ENCODE data around the gene CCDC85C.
"Not testable (repeated sequence)": the region's sequence is repeated elsewhere in the genome, so short reads cannot be mapped to it uniquely, and the experiment has no call there.

The CCDC85C gene

DNA sequence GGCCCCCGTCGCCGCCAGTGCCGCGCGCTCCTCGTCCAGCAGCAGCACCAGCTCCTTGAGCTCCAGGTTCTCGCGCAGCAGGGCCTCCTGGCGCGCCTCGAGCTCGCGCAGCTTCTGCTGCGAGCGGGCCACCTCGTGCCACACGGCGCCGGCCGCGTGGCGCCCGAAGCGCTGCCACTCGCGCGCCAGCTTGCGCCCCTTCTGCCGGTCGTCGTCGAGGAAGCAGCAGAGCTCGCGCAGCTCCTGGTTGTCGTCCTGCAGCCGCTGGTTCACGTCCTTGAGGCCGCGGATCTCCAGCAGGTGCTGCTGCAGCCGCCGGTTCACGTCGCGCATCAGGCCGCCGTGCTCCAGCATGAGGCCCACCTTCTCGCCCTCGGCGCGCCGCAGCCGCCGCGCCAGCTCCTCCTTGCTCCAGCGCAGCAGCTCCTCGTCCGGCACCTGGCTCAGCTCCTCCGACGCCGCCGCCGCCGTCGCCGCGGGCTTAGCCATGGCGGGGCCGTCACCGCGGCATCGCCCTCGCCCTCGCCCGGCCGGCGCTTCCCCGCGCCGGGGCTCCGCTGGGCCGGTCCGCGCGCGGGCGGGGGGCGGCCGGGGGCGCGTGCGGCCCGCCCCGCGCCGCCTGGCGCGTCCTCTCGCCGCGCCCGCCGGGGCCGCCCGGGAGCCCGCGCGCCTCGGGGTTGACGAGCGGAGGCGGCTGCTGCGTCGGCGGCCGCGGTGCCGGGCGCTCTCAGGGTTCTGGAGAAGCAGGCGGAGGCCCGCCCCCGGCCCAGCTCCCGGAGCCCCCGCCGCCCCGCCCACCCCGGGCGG lies at the start of gene CCDC85C:
TSS of gene CCDC85C (minus strand) at position 737 of the 807 bp plus-strand sequence. CDS start at position 489, 248 bp downstream.
- no peak for DNase-seq

DNA sequence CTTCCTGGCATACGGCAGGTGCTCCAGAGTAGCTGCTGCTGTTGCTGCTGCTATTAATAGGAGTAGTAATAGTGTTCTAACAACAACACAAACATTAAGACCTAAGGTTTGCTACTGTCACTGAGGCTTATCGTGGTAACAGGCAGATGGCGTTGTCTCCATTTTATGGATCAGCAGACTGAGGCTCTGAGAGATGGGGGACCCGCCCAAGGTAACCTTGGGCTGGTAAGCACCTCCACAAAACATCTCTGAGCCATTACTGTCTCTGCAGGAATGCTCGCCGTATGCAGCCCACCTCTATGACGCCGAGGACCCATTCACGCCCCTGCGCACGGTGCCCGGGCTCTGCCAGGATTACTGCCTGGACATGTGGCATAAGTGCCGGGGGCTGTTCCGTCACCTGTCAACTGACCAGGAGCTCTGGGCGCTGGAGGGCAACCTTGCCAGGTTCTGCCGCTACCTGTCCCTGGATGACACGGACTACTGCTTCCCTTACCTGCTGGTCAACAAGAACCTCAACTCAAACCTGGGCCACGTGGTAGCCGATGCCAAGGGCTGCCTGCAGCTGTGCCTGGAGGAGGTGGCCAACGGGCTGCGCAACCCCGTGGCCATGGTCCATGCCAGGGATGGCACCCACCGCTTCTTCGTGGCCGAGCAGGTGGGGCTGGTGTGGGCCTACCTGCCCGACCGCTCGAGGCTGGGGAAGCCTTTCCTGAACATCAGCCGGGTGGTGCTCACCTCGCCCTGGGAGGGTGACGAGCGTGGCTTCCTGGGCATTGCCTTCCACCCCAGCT lies 48.1 kb upstream of the CCDC85C start:
- DNase-seq, result no peak

DNA sequence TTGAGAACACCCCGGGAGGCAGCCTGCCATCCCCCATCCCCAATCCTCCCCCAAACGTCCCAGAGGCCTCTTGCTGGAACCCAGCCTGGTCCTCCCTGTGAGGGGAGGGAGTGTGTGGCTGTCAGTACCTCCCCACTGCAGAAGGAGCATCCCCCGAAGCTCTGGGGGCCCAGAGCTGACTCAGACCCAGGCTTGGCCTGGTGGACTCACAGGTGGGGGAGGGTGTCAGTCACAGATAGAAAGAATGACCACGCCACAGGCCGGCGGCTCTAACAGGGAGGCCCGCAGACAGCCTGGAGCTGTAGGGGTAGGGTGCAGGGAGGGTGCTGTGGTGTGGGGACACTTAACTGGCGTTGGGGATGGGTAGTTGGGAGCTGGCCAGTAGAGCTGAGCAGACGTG lies 46.2 kb upstream of the CCDC85C start:
- no peak for DNase-seq

DNA sequence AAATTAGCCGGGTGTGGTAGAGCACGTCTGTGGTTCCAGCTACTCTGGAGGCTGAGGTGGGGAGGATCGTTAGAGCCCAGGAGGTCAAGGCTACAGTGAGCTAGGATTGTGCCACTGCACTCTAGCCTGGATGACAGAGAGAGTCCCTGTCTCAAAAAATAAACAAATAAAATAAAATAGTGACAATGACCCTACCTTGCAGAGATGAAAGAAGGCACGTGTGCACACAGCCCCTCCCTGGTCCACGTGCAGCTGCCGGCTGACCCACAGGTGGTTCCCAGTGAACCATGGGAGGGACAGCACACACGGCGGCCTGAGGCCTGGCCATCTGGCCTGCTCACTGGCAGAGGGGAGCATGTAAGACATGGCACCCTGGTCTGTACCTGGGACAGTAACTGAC lies 45.6 kb upstream of the CCDC85C start:
- DNase-seq, result no peak

DNA sequence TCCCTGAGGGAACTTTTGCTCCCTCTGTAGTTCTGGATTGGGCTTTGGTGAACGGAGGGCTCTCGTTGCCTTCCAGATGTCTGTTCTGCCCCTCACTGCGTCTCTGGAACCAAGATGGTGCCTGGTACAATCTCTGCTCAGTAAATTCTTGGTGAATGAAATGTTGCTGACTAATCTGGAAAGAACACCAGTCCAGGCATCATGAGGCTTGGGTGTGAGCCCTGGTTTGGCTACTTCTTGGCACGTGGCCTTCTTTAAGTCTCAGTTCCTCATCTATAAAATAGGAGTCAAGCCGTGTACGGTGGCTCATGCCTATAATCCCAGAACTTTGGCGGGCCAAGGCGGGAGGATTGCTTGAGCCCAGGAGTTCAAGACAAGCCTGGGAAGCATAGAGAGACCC lies 45.2 kb upstream of the CCDC85C start:
- DNase-seq, result no peak

DNA sequence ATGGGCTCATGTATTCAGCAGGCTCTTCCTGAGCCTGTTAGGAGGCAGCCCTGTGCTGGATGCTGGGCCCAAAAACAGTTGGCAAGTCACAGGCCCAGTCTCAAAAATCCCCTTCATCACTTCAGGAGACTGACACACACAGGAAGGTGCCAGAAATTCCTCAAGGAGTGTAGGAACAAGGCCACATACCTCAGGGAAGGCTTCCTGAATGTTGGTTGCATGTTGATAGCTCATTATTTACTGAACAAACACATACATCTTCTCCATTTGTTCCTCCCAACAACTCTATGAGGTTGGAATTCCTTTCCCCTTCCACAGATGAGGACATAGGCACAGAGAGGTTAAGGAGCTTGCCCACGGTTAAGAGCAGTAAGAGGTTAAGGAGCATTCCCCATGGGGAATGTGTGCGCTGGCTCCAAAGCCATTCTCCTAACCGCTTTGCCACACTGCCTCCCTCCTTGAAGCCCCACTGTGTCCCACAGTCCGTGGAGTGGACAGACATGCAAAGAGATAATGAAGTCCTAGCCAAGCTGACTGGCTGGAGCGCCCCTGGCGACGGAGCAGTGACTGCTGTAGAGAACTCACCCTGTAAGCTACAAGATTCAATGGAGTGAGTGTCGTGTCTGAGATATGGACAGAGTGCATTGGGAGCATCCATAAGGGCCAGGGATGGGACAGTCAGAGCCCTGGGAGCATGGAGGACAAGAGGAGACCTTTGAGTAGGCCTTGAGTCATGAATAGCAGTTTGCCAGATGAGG lies 44.2 kb upstream of the CCDC85C start:
- DNase-seq, result no peak

DNA sequence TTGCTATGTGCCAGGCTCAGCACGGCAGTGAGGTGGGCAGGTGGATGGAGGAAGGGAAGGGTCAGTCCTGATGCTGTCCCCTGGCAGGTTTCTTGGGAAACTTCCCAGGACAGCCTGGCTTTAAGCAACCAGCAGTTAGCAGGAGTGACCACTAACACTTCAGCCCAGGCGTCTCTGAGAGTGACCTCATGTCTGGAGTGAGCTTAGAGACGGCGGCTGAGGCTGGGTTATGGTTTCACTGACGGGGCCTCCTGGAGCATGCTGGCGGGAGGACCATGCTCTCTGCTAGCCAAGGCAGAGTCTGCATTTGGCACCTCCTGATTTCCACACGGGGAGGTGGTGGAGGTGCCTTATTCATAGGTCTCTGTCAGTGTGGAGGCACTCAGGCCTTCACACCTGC lies 43.4 kb upstream of the CCDC85C start:
- DNase-seq, result no peak

DNA sequence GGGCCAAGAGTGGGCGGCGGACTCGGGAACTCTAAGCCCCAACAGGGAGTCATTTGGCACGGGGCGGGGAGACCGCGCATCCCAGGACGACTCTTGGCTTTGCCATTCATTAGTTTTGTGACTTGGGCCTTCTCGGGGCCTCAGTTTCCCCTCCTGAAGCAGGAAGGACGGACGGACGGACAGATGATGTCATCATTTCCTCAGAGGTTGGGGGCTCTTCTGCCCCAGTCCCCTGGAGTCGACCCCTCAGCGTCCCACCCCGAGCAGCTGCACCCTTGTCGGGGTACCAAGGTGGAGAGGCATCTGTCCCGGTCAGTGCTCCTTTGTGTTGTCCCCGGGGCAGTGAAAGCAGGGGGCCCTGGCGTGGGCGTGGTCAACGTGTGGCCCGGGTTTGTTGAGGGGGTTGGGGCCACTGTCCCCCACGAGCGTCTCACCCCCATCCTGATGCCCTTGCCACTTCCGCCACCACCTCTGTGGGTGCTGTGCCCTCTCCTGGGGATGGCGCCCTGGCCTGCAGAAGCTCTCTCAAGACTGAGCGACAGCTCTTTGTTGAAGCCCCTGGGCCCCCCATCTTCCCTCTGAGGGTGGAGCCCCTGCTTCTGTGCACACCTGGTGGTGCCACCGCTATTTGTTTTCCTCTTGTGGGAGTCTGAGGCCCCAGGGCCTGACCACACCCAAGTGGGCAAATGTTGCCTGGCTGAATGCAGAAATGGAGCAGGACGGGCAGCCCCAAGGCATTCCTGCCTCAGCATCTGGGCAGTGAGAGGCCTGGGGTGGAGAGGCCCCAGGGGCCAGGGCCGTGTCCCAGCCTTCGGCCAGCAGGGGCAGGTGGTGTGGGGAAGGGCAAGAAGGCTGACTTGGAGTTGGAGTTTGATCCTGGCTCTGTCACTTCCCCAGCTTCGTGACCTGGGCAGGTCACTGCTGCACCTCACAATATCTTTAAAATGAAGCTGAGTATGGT lies 41.8 kb upstream of the CCDC85C start:
- no peak for DNase-seq

DNA sequence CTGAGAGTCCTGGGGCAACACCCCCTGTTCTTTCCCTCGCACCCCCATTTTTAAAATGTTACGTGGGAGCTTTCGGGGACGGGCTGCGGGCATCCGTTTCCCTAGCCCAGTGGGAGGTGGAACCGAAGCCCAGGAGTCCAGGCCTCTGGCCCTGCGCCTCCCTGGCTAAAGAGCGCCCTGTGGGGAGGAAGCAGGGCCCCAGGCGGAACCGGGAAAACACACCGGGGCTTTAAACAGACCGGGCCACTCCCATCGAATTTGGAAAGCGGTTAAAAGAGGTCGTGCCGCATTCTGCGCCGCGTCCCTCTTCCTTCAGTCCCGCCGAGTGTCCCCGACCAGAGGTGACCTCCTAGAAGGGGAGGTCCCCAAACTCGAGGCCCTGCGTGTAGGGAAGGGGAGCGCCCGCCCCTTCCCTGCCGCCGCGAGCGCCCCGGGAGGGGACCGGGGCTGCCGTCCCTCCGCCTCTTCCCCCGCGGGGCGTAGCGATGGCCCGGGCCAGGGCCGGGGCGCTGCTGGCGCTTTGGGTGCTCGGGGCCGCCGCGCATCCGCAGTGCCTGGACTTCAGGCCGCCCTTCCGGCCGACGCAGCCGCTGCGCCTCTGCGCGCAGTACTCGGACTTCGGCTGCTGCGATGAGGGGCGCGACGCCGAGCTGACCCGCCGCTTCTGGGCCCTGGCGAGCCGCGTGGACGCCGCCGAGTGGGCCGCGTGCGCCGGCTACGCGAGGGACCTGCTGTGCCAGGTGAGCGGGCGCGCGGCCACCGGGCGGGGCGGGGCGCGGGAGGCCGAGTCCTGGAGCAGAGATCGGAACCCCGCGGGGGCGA lies 40.9 kb upstream of the CCDC85C start, which contains the start of gene HHIPL1:
TSS of gene HHIPL1 (plus strand) at position 407 of the 822 bp plus-strand sequence. CDS start at position 486, 79 bp downstream.
- peak in 1 of 2 donors; percentile 1 for DNase-seq

DNA sequence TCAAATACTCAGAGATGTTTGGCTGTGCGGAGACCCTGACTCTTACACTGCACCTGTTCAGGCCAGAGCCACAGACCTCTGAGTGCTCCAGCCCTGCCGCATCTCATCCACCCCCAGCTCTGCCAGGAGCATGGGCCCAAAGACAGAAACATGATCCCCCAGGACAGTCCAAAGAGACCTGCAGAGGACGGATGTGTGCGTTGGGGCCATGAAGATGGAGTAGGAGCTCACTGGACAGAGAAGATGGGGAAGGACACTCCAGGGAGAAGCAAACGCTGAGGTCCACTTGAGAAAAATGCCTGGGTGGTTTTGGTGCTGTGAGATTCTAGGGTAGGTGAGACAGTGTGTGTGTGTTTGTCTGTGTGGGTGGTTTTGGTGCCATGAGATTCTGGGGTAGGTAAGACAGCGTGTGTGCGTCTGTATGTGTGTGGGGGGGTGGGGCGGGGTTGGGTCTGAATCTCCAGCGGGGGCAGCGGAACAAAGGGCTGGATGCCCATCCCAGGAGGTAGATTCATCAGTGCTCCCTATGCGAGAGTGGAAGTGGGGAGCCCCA lies 40.1 kb upstream of the CCDC85C start:
- no peak for DNase-seq

DNA sequence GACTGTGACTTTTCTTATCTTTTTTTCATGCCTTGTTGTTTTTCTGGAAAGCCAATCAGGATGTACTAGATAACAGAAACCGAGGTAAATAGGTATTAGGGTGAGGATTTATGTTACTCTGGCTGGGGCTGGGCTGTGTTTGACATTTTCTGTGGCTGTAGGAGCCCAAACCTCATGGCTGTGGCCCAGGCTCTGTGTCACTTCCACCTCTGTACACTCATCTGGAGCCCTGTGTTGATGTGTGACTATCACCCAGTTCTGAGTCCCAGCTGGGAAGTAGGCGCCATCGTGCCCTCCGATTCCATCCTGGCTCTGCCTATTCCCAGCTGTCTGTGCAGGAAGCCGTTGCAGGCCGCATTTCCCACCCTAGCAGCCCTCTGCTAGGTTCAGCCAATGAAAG lies 39.3 kb upstream of the CCDC85C start:
- no peak for DNase-seq

DNA sequence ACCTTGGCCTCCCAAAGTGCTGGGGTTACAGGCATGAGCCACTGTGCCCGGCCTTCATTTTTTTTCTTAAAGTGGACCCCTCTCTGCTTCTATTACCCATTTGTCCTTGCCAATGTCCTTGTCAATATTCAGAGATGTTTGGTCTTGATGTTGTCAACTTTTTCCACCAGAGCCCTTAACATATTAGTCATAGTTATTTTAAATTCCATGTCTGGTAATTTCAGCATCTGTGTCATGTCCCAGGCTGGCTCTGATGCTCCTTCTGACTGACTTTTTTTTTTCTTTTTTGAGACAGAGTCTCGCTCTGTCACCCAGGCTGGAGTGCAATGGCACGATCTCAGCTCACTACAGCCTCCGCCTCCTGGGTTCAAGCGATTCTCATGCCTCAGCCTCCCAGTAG lies 38.8 kb upstream of the CCDC85C start:
- DNase-seq, result not testable (repeated sequence)

DNA sequence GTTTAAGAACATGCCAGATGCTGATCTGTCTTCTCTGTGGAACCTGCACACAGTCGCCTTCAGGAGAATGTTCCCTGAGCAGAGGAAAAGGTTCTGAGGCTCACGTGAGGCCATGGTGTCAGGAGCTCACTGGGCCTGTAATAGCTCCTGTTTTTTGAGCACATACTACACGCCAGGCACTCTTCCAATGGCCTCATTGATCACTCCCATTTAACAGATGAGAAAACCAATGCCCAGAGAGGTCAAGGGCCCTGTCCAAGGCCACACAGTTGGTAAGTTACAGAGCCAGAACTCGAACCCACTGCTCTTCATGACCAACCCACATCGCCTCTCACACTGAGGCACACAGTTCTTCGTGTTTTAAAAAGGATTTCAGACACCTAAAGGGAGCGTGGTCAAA lies 33.6 kb upstream of the CCDC85C start:
- no peak for DNase-seq

DNA sequence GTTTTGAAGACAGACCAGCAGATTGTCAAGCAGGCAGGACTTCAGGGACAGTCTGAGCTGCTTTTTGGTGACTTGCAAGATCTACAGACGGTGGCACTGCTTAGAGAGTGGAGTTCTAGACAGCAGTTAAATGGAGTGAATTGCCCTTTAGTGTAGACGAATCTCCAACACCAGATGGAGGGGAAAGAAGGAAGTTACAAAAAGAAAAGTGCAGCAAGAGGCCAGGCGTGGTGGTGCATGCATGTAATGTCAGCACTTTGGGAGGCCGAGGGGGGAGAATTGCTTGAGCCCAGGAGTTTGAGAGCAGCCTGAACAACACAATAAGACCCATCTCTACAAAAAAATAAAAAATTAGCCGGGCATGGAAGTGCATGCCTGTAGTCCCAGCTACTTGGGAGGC lies 32.5 kb upstream of the CCDC85C start:
- no peak for DNase-seq

DNA sequence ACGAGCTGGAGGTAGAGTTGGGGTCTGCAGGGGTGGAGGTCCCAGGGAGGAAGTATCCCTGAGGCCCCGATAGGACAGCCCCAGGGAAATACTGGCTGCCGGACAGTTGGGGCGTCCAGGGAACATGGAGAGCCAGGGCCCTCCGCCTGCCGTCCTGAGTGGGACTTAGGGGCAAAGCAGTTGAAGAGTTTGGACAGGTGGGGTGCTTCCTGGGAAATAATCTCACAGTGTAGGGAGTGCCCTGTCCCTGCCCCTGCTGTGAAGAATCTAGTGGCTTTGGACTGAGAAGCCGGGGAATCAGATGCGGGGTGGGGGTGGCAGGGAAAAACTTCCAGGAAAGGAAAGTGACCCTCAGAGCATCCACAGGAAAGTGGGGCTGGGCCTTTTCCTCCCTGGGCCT lies 31.1 kb upstream of the CCDC85C start:
- no peak for DNase-seq

DNA sequence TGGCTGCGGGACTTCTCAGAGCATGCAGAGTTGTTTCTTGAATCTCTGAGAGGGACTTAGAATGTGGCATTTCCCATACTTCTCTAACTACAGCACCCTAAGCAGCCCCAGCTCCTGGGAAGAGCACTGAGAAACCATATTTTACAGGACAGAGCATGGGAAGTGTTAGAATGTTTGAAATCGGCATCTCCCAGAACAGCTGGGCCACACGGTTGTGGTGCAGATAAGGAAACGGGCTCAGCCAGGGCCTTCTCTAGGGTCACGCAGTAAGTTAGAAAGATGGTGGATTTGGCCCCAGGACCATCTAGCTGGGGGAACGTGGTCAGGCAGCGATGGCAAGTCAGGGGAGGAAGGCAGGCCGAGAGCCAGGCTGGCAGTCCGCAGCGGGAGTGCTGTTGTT lies 30.4 kb upstream of the CCDC85C start:
- no peak for DNase-seq

DNA sequence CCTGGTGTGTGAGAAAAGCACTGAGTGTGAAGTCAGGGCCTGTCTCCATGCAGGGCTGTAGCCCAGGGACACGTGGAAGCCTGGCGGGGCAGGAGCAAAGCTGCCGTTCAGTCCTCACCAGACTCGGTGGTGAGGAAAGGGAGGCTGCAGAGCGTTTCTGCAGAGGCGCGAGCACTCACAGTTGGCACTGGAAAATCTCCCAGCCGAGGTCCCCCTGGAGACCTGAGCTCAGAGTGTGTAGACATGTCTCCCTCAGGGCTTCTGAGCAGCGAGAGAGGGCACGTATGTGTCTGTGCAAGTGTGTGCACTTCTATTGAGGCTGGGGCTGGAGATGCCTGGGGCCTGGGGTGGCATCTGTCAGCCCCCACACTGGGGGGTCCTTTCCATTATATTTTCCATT lies 29.9 kb upstream of the CCDC85C start:
- no peak for DNase-seq

DNA sequence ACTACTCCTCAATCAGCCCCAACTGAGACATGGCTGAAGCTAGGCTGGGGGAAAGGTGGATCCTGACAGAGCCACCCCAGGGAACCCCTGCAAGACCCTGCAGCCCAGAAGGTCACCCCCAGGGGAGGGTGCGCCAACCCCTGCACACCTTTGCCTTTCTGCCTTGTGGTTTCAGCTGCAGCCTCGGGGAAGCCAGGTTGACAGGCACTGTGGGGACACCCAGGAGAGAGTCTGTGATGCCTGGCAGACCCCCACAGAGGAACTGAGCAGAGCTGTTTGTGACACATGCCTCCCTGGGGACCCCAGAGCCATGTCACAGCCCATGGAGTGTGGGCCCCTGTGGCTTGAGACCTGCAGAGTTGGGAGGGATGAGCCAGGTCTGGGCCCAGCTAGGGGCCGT lies 29.1 kb upstream of the CCDC85C start:
- DNase-seq, result no peak

DNA sequence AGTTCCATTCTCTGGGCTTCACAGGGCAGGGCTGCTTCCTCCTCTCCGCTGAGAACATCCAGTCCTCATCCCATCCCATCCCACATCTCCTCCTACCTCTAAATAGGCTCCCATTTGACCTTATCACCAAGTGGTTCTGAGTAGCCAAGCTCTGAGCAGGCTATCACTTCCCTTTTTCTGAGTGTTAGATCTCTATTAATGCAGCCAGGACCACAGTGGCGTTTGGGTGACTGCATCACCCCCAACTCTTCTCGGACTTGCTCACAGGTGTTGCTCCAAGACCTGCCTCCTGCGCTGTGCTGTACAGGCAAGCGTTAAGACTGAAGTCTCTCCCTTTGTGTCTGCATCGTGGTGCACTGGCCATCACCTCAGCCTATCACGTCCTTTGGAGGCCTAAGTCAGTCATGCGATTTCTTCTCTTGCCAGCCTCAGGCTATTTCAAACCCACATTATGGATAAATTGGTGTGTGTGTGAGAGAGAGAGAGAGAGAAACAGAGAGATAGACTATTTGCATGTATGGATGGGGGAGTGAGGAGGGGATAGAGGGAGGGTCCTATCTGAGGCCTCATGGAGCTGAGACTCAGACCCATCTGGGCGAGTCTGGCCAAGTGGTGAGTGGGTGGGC lies 28.5 kb upstream of the CCDC85C start:
- DNase-seq, result no peak

DNA sequence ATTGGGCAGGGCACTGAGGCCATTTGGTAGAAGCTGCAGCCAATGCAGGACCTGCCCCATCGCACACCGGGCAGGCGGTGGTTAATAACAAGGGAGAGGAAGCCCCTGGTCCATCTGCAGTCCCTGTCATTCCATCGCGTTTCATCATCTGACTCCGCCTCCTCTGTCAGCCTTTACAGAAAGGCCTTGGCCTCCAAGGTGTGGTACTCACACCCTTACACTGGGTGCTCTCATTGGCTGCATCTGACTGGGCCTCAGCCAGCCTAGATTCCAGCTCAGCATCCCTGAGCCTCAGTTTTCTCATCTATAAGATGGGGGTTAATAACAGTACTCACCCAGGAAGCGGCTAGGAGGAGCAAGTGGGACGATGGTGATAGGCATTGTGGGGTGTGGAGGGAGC lies 26.2 kb upstream of the CCDC85C start:
- no peak for DNase-seq

Data from inflammatory macrophage treated with lipopolysaccharide for 1 hour (primary cell).